Nucleus accumbens (tissue), 56 donors: ENCODE measurements around the gene TCERG1L.
"Not testable (repeated sequence)": the region's sequence is repeated elsewhere in the genome, so short reads cannot be mapped to it uniquely, and the experiment has no call there.

Experiments used
- DNase-seq, 56 donors: peaks; one replicate each; lab custom pipeline; 2025; lab: John Stamatoyannopoulos, UW

Gene TCERG1L

DNA sequence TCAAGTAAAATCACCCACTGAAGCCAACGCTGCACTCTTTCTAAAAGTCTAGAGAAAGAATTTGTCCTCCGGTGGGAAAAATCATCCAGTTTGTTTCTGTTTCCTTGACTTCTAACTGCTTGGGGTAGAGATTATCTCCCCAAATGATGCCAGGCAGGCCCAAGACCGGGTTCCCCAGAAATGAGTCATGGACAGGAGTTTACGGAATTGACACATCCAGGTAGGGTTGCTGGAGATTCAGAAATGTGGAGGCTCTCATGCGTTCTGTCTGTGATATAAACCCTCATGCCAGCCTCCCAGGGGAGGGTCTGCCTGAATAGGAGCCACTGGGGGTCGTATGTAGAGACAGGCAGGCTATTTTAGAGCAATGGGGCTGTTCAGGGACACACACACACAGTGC is 230.9 kb downstream of the TCERG1L start:
- no peak for DNase-seq

DNA sequence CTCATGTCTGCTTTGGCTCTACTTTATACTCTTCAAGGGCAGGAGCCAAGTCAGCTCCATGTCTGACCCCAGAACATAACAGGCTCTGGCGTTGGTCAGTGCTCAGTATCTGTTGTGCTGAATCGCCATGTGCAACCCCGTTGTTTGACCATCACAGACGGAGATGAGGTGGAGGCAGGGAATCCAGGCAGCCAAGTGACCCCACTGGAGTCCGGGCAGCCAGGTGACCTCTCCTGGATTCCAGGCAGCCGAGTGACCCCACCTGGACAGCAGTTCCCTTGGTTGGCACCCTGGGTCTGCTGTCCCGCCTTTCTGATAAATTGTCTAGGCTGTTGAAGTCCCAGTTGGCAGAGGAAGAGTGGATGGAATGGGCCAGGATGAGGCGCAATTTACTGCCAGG is 232.2 kb downstream of the TCERG1L start:
- DNase-seq, result no peak

DNA sequence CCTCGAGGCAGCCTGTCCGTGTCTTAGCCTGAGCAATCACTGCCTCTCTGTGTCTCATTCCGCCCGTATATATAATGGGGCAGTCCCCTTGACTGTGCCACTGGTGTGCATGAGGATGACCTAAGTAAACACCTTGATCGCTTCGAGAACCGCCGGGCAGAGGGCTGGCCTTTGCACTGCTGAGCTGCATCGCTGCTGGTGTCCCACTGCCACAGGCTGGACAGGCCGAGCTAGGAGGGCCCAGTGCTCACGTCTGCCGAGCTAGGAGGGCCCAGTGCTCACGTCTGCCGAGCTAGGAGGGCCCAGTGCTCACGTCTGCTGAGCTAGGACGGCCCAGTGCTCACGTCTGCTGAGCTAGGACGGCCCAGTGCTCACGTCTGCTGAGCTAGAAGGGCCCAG is 232.6 kb downstream of the TCERG1L start:
- not testable (repeated sequence) for DNase-seq

DNA sequence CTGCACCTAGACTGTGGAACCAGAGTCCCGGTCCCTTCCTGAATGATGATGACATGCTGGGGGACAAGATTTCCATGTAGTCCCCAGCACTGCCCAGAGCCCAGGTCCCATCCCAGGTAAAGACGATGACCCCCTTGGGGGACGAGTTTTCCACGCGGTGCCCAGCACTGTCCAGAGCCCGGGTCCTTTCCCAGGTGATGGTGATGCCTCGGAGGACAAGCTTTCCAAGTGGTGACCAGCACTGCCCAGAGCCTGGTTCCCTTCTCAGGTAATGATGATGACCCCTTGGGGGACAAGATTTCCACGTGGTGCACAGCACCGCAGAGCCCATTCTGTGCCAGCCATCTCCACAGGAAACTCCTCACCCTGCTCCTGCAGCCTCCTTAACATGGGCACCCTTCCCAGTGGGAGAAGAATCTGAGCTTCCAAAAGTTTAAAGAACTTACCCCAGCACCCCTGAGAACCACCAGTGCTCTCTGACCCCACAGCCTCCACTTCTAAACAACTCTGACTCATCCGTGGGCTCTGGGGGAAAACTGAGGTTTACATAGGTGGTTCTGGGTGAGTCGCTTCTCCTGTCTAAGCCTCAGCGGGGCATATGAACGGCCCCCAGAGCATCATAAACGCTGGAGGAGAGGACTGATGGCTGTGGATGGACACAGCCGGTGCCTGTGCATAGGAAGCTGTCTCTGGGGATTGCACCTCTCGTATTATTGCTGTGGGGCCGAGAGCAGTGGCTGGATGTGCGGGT is 233.2 kb downstream of the TCERG1L start:
- no peak for DNase-seq

DNA sequence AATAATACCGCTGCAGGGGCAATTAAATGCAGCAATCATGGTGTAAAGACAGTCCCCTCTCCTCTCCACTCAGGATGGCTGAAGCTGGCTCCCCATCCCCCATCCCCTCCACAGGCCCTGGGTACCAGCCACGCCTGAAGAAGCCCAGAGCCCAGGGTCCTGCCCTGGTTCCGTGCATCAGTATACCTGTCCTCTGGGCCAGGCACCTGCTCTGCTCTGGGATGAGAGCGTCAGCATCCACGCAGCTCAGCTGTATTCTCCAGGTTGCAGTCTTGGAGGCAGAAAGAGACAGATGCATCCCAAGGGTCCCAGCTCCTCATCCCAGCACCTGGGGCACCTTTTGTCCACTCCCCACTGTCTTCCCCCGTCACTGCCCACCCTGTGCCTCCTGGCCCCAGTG is 233.8 kb downstream of the TCERG1L start:
- no peak for DNase-seq

DNA sequence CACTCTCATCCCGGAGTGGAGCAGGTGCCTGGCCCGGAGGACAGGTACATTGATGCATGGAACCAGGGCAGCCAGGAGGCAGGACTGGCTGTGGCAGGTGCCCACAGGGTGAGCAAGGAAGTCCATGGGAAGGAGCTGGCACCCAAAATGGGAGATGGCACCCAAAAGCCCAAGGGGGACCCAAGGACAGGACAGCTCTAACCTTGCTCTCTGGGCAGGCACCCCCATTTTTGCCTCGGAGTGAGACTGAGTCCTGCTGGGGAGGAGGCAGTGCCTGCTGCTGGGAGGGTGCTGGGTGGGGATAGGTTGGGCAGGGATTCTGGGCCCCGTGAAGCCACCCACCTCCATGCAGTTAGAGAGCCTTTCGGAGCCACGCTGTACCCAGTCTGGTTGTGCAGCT is 234.5 kb downstream of the TCERG1L start:
- no peak for DNase-seq

DNA sequence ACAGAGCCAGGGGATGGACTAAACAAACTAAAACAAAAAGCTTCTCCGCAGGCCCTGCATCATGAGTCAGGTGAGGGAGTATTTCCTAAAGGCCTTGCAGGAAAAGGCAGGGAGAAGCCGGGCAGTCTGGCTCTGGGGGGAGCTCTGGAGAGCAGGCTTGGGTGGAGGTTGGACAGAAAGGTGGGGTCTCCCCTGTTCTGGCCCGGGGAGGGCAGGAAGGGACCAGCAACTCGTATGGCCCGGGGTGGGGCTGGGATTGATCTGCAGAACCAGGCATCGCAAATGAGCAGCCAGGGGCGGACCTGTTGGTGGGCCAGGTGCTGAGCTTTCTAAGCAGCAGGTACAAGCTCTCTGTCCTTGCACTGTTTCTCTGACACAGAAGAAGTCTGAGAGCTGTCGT is 235.2 kb downstream of the TCERG1L start:
- no peak for DNase-seq

DNA sequence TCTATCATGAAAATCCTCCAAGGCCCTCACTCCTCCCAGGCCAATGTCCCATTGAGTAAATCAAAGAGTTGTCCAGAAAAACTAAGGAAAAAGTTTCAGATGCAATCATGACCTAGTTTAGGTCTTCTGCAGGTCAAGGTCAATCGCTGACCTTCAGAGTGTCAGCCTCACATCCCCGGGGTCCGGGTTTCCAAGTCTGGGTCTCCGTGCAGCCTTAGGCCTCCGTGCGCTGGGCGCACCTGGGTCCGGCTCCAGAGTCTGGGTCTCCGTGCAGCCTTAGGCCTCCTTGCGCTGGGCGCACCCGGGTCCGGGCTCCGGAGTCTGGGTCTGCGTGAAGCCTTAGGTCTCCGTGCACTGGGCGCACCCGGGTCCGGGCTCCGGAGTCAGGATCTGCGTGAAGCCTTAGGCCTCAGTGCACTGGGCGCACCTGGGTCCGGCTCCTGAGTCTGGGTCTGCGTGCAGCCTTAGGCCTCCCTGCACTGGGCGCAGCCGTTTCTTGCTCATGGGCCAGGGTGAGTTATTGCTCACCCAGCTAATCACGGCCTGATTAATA is 236.2 kb downstream of the TCERG1L start:
- no peak for DNase-seq

DNA sequence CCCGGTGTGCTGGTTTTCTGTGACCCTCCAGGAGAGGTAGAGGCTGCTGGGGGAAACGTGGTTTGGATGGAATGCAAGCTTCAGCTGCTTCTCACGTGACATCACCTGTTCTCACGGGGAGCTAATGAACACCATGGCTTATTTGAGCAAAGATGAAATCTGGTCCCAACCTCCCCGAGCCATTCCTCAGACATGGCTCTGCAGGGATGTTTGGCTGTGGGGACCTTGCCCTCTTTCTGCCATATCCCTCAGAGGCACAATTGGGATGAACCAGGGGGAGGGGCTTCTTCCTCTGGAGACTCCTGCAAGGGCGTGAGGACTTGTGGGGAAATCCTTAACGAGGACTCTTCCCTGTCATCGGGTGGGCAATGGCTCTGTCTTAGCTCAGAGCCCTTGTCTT is 236.8 kb downstream of the TCERG1L start:
- DNase-seq, result no peak

DNA sequence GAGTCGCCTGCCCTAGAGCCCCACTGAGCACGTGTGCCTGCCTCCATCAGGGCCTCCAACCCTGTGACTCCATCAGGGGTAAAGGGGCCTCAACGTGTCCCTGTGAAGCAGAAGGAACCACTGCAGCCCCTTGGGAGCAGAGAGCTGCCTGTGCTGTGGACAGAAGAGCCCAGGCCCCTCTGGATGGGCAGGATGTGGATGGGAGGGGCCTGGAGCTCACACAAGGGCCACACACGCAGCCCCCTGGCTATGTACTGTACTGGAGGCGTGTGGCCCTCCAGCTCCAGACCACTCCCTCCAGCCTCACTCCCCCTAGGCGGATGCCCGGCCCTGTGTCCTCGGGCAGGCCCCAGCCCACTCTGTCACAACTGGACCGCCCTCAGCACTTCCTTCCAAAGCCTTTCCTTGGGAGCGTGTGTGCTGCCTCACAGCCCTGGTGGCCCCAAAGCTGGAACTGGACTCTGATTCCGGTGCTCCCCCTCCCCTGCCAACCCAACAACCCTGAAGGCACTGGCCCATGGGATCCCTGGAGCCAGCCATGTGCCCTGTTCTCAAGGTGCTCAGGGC is 238.0 kb downstream of the TCERG1L start:
- no peak for DNase-seq

DNA sequence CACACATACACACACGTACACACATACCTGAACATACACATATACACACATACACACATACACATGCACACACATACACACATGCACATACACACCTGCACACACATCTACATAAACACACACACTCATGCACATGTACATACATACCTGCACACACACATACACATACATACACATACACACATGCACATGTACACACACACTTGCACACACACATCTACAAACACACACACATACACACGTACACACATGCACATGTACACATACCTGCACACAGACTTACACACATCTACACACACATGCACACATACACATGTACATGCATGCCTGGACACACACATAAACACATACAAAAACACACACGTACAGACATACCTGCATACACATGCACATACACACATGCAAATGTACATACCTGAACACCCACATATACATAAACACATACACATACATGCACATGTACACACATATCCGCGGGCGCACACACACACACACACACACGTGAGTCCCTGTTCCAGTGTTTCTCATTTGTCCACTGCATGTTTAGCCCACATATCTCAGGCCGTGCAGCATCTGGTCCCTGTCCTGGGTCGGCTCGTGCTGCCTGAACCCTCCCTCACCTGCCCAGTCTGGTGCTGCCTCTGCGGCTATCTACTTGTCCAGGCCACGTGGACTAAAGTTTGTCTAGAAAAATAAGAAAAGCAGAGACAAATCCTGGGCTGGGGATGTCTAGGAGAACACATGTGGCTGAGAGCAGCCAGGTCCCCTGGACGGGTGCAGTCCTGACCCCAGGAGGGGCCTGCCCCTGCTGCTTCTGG is 238.7 kb downstream of the TCERG1L start:
- DNase-seq, result no peak

DNA sequence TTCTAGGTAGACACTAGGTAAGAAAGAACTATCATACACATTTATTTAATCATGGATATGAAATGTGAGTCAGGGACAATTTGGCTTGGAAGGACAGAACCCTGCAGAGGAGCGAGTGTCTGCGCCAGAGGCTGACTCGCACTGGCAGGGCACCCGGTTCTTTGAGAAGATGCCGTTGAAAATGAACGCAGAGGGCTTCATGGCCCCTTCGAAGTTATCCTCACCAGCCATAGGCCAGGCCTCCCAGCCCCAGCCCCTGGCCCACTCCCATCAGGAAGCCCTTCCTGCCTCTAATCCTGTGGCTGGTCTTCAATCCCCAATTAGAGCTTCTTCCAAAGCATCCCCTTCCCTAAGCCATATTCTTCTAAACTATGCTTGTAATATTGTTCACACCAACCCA is 239.8 kb downstream of the TCERG1L start:
- no peak for DNase-seq

DNA sequence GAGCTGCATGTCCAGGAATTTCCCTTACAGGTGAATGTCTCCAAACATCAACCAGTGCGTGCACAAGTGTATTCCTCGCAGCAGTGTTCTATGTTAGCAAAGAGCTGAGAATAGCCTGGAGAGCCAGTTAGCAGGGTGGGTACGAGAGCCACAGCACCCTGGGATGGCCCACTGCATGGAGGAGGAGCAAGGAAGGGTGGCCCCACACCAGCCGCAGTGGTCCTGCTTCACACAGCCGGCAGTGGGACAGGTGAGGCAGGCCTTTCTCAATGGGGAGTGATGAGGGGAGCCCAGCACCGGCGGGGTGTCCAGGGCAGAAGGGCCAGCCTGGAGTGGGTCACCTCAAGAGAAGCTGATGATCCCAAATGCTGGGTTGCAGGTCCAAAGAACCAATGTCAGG is 240.7 kb downstream of the TCERG1L start:
- DNase-seq, result no peak

DNA sequence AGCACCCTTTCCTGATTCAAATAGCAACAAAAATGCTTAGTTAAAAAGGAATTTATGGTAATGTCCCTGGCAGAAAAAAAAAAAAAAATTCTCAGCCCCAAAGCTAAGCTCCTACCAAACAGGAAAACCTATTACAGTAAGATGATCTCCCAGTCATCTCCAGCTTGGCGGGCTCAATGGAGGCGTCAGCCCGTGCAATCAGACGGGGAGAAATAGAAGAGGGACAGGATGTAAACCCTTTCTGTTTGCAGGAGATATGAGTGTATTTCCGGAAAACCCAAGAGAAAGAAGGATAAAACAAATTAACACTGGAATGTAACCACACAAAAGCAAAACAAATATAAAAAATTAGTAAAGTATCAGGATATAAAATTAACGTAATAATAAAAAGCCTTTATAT is 242.8 kb downstream of the TCERG1L start:
- DNase-seq, result no peak

DNA sequence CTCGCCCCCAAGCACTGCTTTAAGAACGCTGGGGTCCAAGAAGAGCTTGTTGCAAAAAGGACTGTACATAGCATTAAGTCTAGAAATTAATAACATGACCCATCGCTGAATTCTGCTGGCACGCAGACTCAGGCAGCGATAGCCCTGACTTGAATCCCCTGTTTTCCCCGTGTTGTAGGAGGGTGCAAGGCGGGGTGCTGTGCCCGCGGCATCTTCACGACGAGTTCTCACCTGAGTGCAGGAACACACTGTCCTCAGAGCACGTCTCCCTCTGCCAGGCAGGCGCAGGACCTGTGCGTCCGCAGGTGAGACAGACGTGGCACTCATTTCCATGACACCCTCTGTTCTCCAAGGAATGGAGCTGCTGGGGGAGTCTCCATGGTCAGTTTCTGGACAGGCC is 243.2 kb downstream of the TCERG1L start:
- DNase-seq, result no peak

DNA sequence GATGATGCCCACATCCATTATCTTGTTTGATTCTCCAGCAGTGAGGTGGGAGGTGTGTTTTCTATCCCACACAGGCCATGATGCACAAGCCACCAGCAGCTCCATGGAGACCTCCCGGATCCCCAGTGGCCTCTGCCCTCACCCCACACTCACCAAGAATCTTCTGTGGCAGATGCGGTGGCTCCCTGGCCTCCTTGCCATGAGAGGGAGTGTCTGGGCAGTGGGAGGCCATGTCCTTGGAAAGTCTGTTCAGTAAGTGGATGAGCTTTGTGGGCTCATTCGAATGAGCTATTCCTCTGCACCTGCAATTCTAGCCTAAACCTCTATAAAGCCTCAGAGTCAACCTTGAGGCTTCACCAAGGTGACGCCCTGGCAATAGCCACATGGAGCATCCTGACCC is 243.8 kb downstream of the TCERG1L start:
- no peak for DNase-seq

DNA sequence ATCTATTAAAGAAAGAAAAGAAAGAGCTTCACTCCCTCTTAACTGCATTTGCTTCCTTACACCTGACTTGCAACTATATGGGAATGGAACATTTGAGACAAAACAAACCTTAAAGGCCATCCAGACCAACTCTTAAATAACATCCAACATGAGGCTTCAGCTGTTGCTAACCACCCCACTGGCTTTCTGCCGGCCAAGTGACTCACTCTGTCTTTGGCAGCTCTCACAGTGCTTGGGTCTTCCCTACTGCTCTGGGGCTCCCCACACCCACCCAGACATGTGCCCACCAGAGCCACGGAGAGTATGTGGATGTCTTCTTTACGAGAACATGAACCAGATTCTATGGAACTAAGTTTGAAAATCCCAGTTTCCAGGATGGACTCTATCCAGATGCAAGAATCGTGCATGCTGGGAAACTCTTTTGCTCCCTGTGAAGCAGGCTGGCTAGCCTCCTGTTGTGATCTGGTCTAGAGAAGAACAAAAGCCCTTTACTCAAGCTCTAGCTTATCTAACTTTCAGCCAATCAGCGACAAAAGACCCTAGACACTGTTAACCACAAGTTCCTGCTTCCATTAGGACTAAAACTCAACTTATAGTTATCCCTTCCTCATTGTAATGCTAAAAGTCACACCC is 245.7 kb downstream of the TCERG1L start:
- DNase-seq, result peak in 1 of 56 donors; percentile 17

DNA sequence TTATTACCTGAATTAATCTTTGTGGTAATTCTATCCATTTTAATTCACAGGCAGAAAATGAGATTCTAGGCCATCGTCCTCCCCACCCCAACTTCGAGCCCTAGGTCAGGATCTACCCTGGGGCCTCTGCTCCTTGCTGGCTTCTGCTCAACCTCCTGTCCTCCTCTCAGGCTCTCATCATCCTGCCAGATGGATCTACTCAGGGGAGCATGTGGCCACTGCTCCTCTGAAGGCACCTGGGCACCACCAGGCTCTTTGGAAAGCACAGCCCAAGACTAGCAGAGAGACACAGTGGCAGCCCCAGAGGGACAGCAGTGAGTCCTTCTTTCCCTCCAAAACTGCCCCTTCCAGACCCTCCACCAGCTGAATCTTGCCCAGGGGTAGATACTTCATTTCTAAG is 248.2 kb downstream of the TCERG1L start:
- no peak for DNase-seq

DNA sequence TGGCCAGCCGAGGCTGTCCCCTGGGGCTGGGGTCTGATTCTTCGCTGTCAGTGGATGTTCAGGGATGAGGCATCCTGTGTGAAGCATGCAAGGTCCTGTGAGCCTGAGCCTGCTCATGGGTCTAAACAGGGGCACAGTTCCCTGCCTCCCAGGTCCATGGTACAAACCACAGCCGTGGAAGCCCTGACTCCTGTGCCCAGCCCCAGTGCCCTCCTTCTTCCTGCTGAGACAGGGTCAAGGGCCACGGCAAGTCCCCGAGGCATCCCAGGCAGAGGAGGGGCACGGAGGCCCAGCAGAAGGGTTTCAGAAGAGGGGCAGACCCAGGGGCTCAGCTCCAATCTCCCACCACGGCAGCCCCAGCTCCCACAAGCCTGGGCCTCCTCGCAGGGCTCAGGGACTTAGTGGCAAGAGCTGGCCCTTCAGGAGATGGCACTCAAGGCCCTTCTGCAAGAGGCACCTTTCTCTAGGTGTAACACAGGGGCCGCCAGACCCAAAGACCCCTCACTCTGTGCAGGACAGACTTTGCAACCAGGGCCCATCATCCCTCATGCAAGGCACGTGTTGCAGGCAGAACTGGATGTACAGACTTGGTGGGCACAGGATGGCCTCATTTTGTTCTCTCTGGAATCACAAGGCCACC is 248.8 kb downstream of the TCERG1L start:
- DNase-seq, result no peak

DNA sequence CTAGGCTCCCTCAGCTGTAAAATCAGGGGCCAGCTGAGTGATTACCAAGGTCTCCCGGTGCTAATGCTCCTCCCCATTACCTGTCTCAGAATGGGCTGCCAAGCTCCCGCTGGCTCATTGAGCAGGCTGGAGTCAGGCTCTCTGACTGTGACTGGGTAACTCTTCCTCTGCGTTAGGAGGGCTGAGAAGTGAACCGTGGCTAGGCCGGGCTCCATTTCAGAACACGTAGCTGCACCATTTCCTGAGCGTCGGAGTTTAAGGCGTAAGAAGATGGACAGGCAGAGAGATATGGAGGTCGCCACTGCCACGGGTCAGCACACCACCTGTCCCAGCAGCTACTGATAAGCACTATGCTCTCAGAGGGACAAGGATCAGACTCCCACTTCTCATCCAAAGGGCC is 250.3 kb downstream of the TCERG1L start:
- no peak for DNase-seq

DNA sequence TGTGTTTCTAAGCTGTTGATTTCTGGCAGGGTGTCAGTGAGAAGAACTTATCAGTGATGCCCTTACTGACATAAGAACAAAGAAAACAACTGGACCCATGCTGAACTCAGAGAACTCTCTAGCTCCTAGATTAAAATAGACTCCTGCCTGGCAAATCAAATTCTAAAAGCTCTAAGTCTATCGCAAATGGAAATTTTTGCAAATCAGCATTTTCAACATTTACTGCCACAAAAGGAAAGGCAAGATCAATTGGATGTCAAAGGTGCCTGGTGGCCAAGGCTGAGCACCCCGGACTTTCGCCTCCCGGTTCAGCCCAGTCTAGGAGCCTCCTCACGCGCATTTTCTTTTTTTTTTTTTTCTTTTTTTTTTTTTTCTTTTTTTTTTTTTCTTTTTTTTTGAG is 251.6 kb downstream of the TCERG1L start:
- no peak for DNase-seq
